Fibroblast of the aortic adventitia (primary cell): ENCODE data around the gene ADAMTS13. TPM values are rescaled to one million over a fixed set of nuclear protein-coding genes. Genes with fewer than 3 reads are reported as not detected.

Experiments
- DNase-seq: peaks from one replicate; pipeline ENCODE4 v3.0.0-alpha.2; 2010; ENCODE audit warnings: low read depth
- H3K4me3 ChIP-seq: 2 replicates; pipeline ENCODE4 v1.5.1; 2011; ENCODE audit warnings: low read depth, mild to moderate bottlenecking, control low read depth, low read length, moderate library complexity
- CTCF ChIP-seq: IDR thresholded peaks from 2 replicates; pipeline ENCODE4 v1.5.1; 2011; ENCODE audit warnings: mild to moderate bottlenecking, low read length, control low read depth, inconsistent platforms; ENCODE audit not compliant: insufficient read depth
- total RNA-seq: library from RNA; depleted of rRNA; stranded (reverse); fragments of >200 nt; gene quantifications from 2 replicates; pipeline ENCODE4 v1.2.3, GENCODE V29; 2012; ENCODE audit warnings: low replicate concordance

Gene ADAMTS13
- total RNA-seq, 1 donor: 1.4 TPM

- H3K4me3 ChIP-seq: no peak overlapping the region
- no peak for TF ChIP-seq CTCF
- no peak for DNase-seq
These were observed 35.6 kb downstream of the ADAMTS13 start for GRCh38 chr9:133457748-133458147.

- no peak for DNase-seq
- peak overlapping the region; percentile 91 for H3K4me3 ChIP-seq
- TF ChIP-seq CTCF: no peak
These were observed 36.6 kb downstream of the ADAMTS13 start for GRCh38 chr9:133458643-133459312.

- no peak for TF ChIP-seq CTCF
- peak; percentile 85 for DNase-seq
- H3K4me3 ChIP-seq: peak within 1 kb of the TSS; percentile 91
These were observed 37.6 kb downstream of the ADAMTS13 start, which contains the start of gene CACFD1 for GRCh38 chr9:133459476-133460404. TSS of gene CACFD1 (plus strand) at chr9:133459978. CDS start at chr9:133460067, 89 bp downstream.

GRCh38 chr9:133460405-133461175, 38.4 kb downstream of the ADAMTS13 start:
- H3K4me3 ChIP-seq: peak overlapping the region; percentile 91
- TF ChIP-seq CTCF: no peak

GRCh38 chr9:133461975-133462374, 39.8 kb downstream of the ADAMTS13 start:
- no peak for DNase-seq
- H3K4me3 ChIP-seq: no peak overlapping the region
- no peak for TF ChIP-seq CTCF

More at GRCh38 chr9:133460405-133461175, 38.4 kb downstream of the ADAMTS13 start:
- peak; percentile 19 for DNase-seq

- no peak for TF ChIP-seq CTCF
- H3K4me3 ChIP-seq: no peak overlapping the region
- no peak for DNase-seq
These were observed 41.2 kb downstream of the ADAMTS13 start for GRCh38 chr9:133463234-133463863.
